ENCODE results near the gene ECE1. TPM values are rescaled to one million over a fixed set of nuclear protein-coding genes. Genes with fewer than 3 reads are reported as not detected.
A peak's percentile ranks its signal among the peaks of the same experiment; 100 is the strongest.

The ECE1 gene
- total and polyA plus RNA-seq, 10 donors, result 17.2 to 142 (median 105) TPM

GRCh38 chr1:21307663-21308305 is 17.5 kb upstream of the ECE1 start:
- Histone ChIP-seq H3K36me3 (no peaks in the 10 kb centered on the region), H3K27me3 (replicated peaks in 1 of 7) (no peaks in the 10 kb centered on the region), H3K4me3 (no peak overlapping the region), H3K27ac (peak overlapping the region in 2 of 8 donors; percentile 10 to 21), H3K4me1 (peaks cover 0 to 68% (median 34%) of the 10 kb centered on the region in 6 donors), H3K9me3 (no peaks in the 10 kb centered on the region)
- intact Hi-C loops (cut with DNase I; ENCODE audit: low total_unique reads), result no loop called here
- DNase-seq, result no peak
- WGBS, 5 donors, result 82 to 86% (median 85%) methylated on average over 6 of the region's 6 CpGs
- TF ChIP-seq POLR2AphosphoS5 (IDR thresholded peaks at IDR 0.05), result no peak
- TF ChIP-seq POLR2A (IDR thresholded peaks at IDR 0.05), result no peak
- TF ChIP-seq CTCF (IDR thresholded peaks at IDR 0.05 in 8 of 11, conservative IDR thresholded peaks at IDR 0.05 in 3 of 11), result no peak

GRCh38 chr1:21307210-21307609 is 16.9 kb upstream of the ECE1 start:
- H3K9me3 ChIP-seq, result no peaks in the 10 kb centered on the region
- H3K4me1 ChIP-seq, result peaks cover 0 to 68% (median 39%) of the 10 kb centered on the region in 6 donors
- no peak overlapping the region for H3K4me3 ChIP-seq
- peak overlapping the region in 2 of 8 donors; percentile 10 to 21 for H3K27ac ChIP-seq
- no peak for DNase-seq
- intact Hi-C loops (cut with DNase I; ENCODE audit: low total_unique reads), result no loop called here
- no peaks in the 10 kb centered on the region for H3K36me3 ChIP-seq
- H3K27me3 ChIP-seq (replicated peaks in 1 of 7), result no peaks in the 10 kb centered on the region
- TF ChIP-seq POLR2AphosphoS5 (IDR thresholded peaks at IDR 0.05), result no peak
- TF ChIP-seq CTCF (IDR thresholded peaks at IDR 0.05 in 8 of 11, conservative IDR thresholded peaks at IDR 0.05 in 3 of 11), result no peak
- TF ChIP-seq POLR2A (IDR thresholded peaks at IDR 0.05), result no peak
- 82 to 92% (median 87%) methylated on average over 5 to 7 of the region's 7 CpGs for WGBS, 5 donors

GRCh38 chr1:21305900-21306189 is 15.6 kb upstream of the ECE1 start:
- intact Hi-C loops (cut with DNase I; ENCODE audit: low total_unique reads), result no loop called here
- no peak for DNase-seq
- TF ChIP-seq POLR2A (IDR thresholded peaks at IDR 0.05), result no peak
- Histone ChIP-seq H3K9me3 (no peaks in the 10 kb centered on the region), H3K4me3 (no peak overlapping the region), H3K36me3 (no peaks in the 10 kb centered on the region), H3K27me3 (replicated peaks in 1 of 7) (no peaks in the 10 kb centered on the region), H3K4me1 (peaks cover 0 to 69% (median 42%) of the 10 kb centered on the region in 6 donors), H3K27ac (no peak overlapping the region)
- WGBS, 5 donors, result 85 to 100% (median 89%) methylated on average over 1 of the region's 1 CpG

GRCh38 chr1:21305155-21305899 is 15.1 kb upstream of the ECE1 start:
- Histone ChIP-seq H3K4me1 (peaks cover 0 to 69% (median 47%) of the 10 kb centered on the region in 6 donors), H3K27ac (no peak overlapping the region), H3K4me3 (no peak overlapping the region), H3K36me3 (no peaks in the 10 kb centered on the region), H3K27me3 (replicated peaks in 1 of 7) (no peaks in the 10 kb centered on the region), H3K9me3 (no peaks in the 10 kb centered on the region)
- 83 to 90% (median 88%) methylated on average over 16 of the region's 16 CpGs for WGBS, 5 donors
- intact Hi-C loops (cut with DNase I; ENCODE audit: low total_unique reads), result no loop called here
- DNase-seq, result no peak
- no peak for TF ChIP-seq POLR2A (IDR thresholded peaks at IDR 0.05)
- TF ChIP-seq POLR2AphosphoS5 (IDR thresholded peaks at IDR 0.05), result no peak
- TF ChIP-seq CTCF (IDR thresholded peaks at IDR 0.05 in 8 of 11, conservative IDR thresholded peaks at IDR 0.05 in 3 of 11), result no peak

Data from spleen (tissue), 11 donors.